IMR-90 (cell line): ENCODE measurements around the gene LRRC56. TPM values are rescaled to one million over a fixed set of nuclear protein-coding genes. Genes with fewer than 3 reads are reported as not detected.

ENCODE experiments used
- ATAC-seq: fragments of 200-7000 bp; cut with Tn5 transposase; 2 replicates; pipeline ENCODE4 v1.9.1; 2020; ENCODE audit warnings: low read depth, mild to moderate bottlenecking, moderate library complexity
- BruUV-seq: library from RNA; stranded (reverse); fragments of 400-500 nt; replicated peaks from 2 replicates; lab custom pipeline; 2021; lab: Mats Ljungman, UMichigan
- CTCF ChIA-PET: fragments of 300-600 bp; formaldehyde crosslinking; extraction: SDS; loops from one replicate; lab custom pipeline; 2021; ENCODE audit warnings: antibody characterized with exemption; lab: Yijun Ruan, JAX
- POLR2A ChIA-PET: fragments of 300-600 bp; sonication (Branson Sonifier 250); formaldehyde crosslinking; loops from one replicate; lab custom pipeline; 2022; ENCODE audit warnings: antibody characterized with exemption; ENCODE audit not compliant: unreplicated experiment; lab: Charles Lee
- DNase-seq: peaks from one replicate; pipeline ENCODE4 v3.0.0; 2013
- H2AFZ ChIP-seq: replicated peaks from 2 replicates; pipeline ENCODE3; 2013; ENCODE audit warnings: low read length, mild to moderate bottlenecking; ENCODE audit not compliant: poor library complexity
- H2AK5ac ChIP-seq: 2 replicates; pipeline ENCODE4 v1.6.1; 2013; ENCODE audit warnings: low read depth, low read length, inconsistent platforms
- H2AK9ac ChIP-seq: replicated peaks from 2 replicates; pipeline ENCODE3; 2013; ENCODE audit warnings: mild to moderate bottlenecking, low read depth, low read length, moderate library complexity; ENCODE audit not compliant: poor library complexity
- H2BK120ac ChIP-seq: 2 replicates; pipeline ENCODE4 v1.6.1; 2013; ENCODE audit warnings: low read depth, low read length, inconsistent platforms
- H2BK15ac ChIP-seq: 3 replicates; pipeline ENCODE4 v1.6.1; 2013; ENCODE audit warnings: low read depth, low read length, inconsistent platforms
- H2BK20ac ChIP-seq: 2 replicates; pipeline ENCODE4 v1.6.1; 2013; ENCODE audit warnings: low read depth, mild to moderate bottlenecking, inconsistent platforms, low read length, moderate library complexity
- H2BK5ac ChIP-seq: 2 replicates; pipeline ENCODE4 v1.6.1; 2013; ENCODE audit warnings: mild to moderate bottlenecking, low read depth, low read length, inconsistent platforms; ENCODE audit not compliant: poor library complexity, severe bottlenecking
- H3K14ac ChIP-seq: replicated peaks from 2 replicates; pipeline ENCODE4 v1.6.1; 2013; ENCODE audit warnings: low read depth, low read length, inconsistent platforms
- H3K18ac ChIP-seq: 2 replicates; pipeline ENCODE4 v1.6.1; 2013; ENCODE audit warnings: low read depth, low read length, control low read depth
- H3K23ac ChIP-seq: 2 replicates; pipeline ENCODE4 v1.6.1; 2013; ENCODE audit warnings: low read depth, low read length, inconsistent platforms
- H3K27ac ChIP-seq: 2 replicates; pipeline ENCODE4 v1.5.1; 2013; ENCODE audit warnings: mild to moderate bottlenecking, control low read depth, low read length; ENCODE audit not compliant: insufficient read depth
- H3K27me3 ChIP-seq: 2 replicates; pipeline ENCODE4 v1.6.1; 2013; ENCODE audit warnings: low read length; ENCODE audit not compliant: control insufficient read depth, insufficient read depth
- H3K36me3 ChIP-seq: 2 replicates; pipeline ENCODE4 v1.6.1; 2013; ENCODE audit warnings: low read length, mixed read lengths; ENCODE audit not compliant: control insufficient read depth, insufficient read depth
- H3K4ac ChIP-seq: 2 replicates; pipeline ENCODE4 v1.6.1; 2013; ENCODE audit warnings: low read depth, low read length, inconsistent platforms
- H3K4me1 ChIP-seq: 2 replicates; pipeline ENCODE4 v1.6.1; 2013; ENCODE audit warnings: low read length, mixed read lengths; ENCODE audit not compliant: control insufficient read depth, insufficient read depth
- H3K4me2 ChIP-seq: 2 replicates; pipeline ENCODE4 v1.6.1; 2013; ENCODE audit warnings: low read depth, mild to moderate bottlenecking, control low read depth, low read length, moderate library complexity
- H3K4me3 ChIP-seq: 2 replicates; pipeline ENCODE4 v1.5.1; 2013; ENCODE audit warnings: low read depth, mild to moderate bottlenecking, control low read depth, low read length, moderate library complexity; ENCODE audit not compliant: insufficient read depth
- H3K56ac ChIP-seq: 2 replicates; pipeline ENCODE4 v1.6.1; 2013; ENCODE audit warnings: low read length, inconsistent platforms; ENCODE audit not compliant: insufficient read depth; ENCODE audit errors: extremely low read depth
- H3K79me1 ChIP-seq, 2 experiments: 2 replicates each; pipeline ENCODE4 v1.6.1; 2013; ENCODE audit warnings: low read length in 2 of 2, inconsistent platforms in 1 of 2, low read depth in 1 of 2
- H3K9ac ChIP-seq: 2 replicates; pipeline ENCODE4 v1.6.1; 2013; ENCODE audit warnings: low read depth, low read length, control low read depth
- H3K9me1 ChIP-seq: 2 replicates; pipeline ENCODE4 v1.6.1; 2013; ENCODE audit warnings: low read length, inconsistent platforms; ENCODE audit not compliant: insufficient read depth
- H3K9me3 ChIP-seq: 2 replicates; pipeline ENCODE4 v1.6.1; 2013; ENCODE audit warnings: low read length; ENCODE audit not compliant: control insufficient read depth, insufficient read depth
- H4K20me1 ChIP-seq: 2 replicates; pipeline ENCODE4 v1.6.1; 2013; ENCODE audit warnings: low read length, inconsistent platforms; ENCODE audit not compliant: insufficient read depth
- H4K5ac ChIP-seq: 2 replicates; pipeline ENCODE4 v1.6.1; 2013; ENCODE audit warnings: mild to moderate bottlenecking, low read depth, low read length, control low read depth
- H4K8ac ChIP-seq, 2 experiments: 2 replicates each; pipeline ENCODE4 v1.6.1; 2013; ENCODE audit warnings: low read depth in 2 of 2, low read length in 2 of 2, control low read depth in 1 of 2, inconsistent platforms in 1 of 2
- H4K91ac ChIP-seq: 2 replicates; pipeline ENCODE4 v1.6.1; 2013; ENCODE audit warnings: low read depth, low read length, inconsistent platforms; ENCODE audit not compliant: insufficient read depth
- POLR2A ChIP-seq: IDR thresholded peaks from 2 replicates; pipeline ENCODE4 v1.6.1; 2012; ENCODE audit warnings: mild to moderate bottlenecking, low read depth, low read length
- SMC3 ChIP-seq: fragments of 150-350 bp; IDR thresholded peaks from 2 replicates; pipeline ENCODE4 v1.6.1; 2016; ENCODE audit warnings: low read depth, mild to moderate bottlenecking, antibody characterized with exemption, low read length, moderate library complexity
- WGBS, 2 experiments: methylation state at CpG; one replicate each; pipeline versions ENCODE4 v1.1.5 to v1.1.7; 2013; ENCODE audit warnings: missing lambda C conversion rate in 2 of 2; ENCODE audit not compliant: insufficient read length in 1 of 2; ENCODE audit errors: extremely low coverage in 2 of 2; 5-methylcytosine and 5-hydroxymethylcytosine counted together
- dilution Hi-C: fragments of 300-500 bp; cut with HindIII; formaldehyde crosslinking; loops from one replicate; pipeline ENCODE4 v1.14.3; 2018; ENCODE audit warnings: low sequenced_read_pairs; ENCODE audit not compliant: unreplicated experiment
- in situ Hi-C: fragments of 300-500 bp; cut with MboI; formaldehyde crosslinking; loops from 3 replicates; pipeline ENCODE4 v1.14.3; 2019; ENCODE audit warnings: low sequenced_read_pairs, inconsistent platforms, mixed read lengths
- intact Hi-C: fragments of 100-400 bp; cut with micrococcal nuclease; formaldehyde crosslinking; loops from 2 replicates; pipeline ENCODE4 v1.10.0; 2022
- polyA plus RNA-seq, 3 experiments: library from polyadenylated mRNA; depleted of rRNA; stranded (reverse); fragments of >200 nt; gene quantifications; 2 replicates each; pipeline ENCODE4 v1.2.3, GENCODE V29; 2012; ENCODE audit warnings: low replicate concordance in 1 of 3
- total RNA-seq: library from RNA; depleted of rRNA; stranded (reverse); fragments of >200 nt; gene quantifications from 2 replicates; pipeline ENCODE4 v1.2.3, GENCODE V29; 2012

The LRRC56 gene
- total and polyA plus RNA-seq, 2 of the 4 experiments (the other 2 are of a cell fraction): 0.36 to 1.3 TPM

DNA sequence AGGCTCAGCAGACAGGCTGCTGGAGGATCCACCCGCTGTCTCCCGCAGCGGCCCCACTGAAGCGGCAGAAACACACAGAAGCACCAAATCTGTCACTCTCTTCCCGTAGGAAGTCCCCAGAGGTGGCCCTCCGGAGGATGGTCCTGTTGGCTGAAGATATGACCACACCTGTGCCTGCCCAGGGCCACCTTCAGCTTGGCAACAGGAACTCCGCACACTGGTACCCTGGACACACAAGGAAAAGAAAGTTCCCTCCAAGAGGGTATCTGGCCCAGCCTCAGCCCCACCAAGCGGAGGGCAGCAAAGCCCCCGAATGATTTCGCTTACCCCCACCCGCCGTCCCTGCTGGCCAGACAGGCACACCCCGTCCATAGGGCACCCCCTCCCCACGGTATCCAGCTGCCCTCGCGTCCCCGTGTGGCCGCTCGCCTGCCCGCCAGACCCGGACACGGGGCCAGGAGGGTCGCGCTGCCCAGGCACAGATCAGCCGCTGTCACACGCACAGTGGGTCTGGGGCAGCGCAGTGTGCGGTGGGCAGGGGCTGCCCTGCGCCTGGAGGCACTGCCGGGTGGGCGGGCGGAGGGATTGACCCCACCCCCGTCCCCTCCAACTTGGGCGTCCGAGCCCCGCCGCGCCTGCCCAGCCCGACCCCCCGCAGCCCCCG, 30.4 kb downstream of the LRRC56 start:
- Histone ChIP-seq H3K27ac (peak overlapping the region; percentile 96), H2BK120ac (0 out of 2 replicates have a peak overlapping the region, but pooled peaks have one; percentile 30), H3K79me1 (peaks cover 30 to 43% of the 10 kb centered on the region in 2 experiments; a peak in 3 of 4 replicates), H3K4me3 (peak overlapping the region; percentile 100), H3K9ac (peak overlapping the region; percentile 100), H3K4me2 (peak overlapping the region; percentile 99), H4K8ac (peak overlapping the region; percentile 65 to 98), H4K5ac (peak overlapping the region; percentile 94), H3K4me1 (peaks cover 17% of the 10 kb centered on the region), H2BK20ac (no peak overlapping the region), H3K14ac (peak overlapping the region; percentile 96), H3K36me3 (peaks cover 14% of the 10 kb centered on the region), H3K27me3 (no peaks in the 10 kb centered on the region), H2AK5ac (peak overlapping the region; percentile 100), H3K4ac (peak overlapping the region; percentile 93), H3K23ac (peak overlapping the region; percentile 42), H3K9me1 (no peaks in the 10 kb centered on the region), H2BK15ac (no peak overlapping the region), H4K20me1 (peaks cover 29% of the 10 kb centered on the region), H4K91ac (peak overlapping the region; percentile 96; the same call in 1 of the 2 replicates), H2AFZ (peak overlapping the region; percentile 93), H2AK9ac (peak overlapping the region; percentile 100), H3K56ac (peak overlapping the region; percentile 21; the same call in 1 of the 2 replicates), H3K18ac (peak overlapping the region; percentile 76), H3K9me3 (no peaks in the 10 kb centered on the region), H2BK5ac (peak overlapping the region; percentile 99)
- in situ Hi-C loops (no loop called here), dilution Hi-C loops (no loop called here), intact Hi-C loops (no loop called here)
- TF ChIP-seq POLR2A: peak; percentile 4; the same call in 1 of the 2 replicates
- TF ChIP-seq SMC3: no peak
- BruUV-seq: no TSS peak
- no peak for DNase-seq
- POLR2A ChIA-PET: no interaction called here
- peak; percentile 13 for ATAC-seq
- 42% methylated on average over 13 of the region's 41 CpGs; no CpG with 5 or more reads in 1 of the 2 experiments for WGBS, 2 experiments
- CTCF ChIA-PET: interaction anchor here (0.7 kb wide), 1 partner anchor 83 kb away, joined by 5 read pairs; no protein-coding TSS in a partner anchor
